ENCODE results near the gene TNS4. TPM values are rescaled to one million over a fixed set of nuclear protein-coding genes. Genes with fewer than 3 reads are reported as not detected.

The TNS4 gene
- polyA plus RNA-seq, 2 of the 4 experiments (the other 2 are of a cell fraction): 24.2 to 73.5 TPM

DNA sequence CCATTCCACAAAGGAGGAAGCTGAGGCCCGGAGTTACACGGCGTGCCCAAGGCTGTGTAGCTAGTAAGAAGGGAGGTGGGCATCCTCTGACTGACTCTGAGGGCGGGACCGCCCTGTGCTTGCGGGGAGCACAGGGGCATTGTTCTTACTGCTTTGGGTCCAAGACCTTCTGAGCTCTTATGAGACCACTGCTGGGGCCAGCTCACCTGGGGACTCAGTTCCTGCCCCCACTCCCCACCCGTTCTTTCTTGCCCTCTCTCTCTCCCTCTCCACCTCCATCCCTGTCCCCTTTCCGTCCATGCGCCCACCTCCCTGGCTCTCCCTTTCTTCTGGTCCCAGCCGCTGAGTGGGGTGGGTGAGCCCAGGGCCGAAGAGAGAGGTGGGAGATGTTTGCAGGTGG lies 44.2 kb upstream of the TNS4 start:
- no peak overlapping the region for H3K4me3 ChIP-seq
- ATAC-seq (no peak), FAIRE-seq (no peak), DNase-seq (ENCODE audit: low read depth in 1 of 2, low spot score in 1 of 2) (no peak)
- WGBS (ENCODE audit: missing lambda C conversion rate): 97% methylated on average over 11 of the region's 11 CpGs
- ChIA-PET POLR2A (no interaction called here), CTCF (interaction anchor here (0.6 to 36.6 kb wide), 4 partner anchors 8 to 94 kb away, joined by 3 to 1144 read pairs (median 574); partner anchors contain the start of gene CCR7)
- no peaks in the 10 kb centered on the region for H3K9me3 ChIP-seq
- H3K4me2 ChIP-seq: no peak overlapping the region
- TF ChIP-seq PHF8 (IDR thresholded peaks at IDR 0.05; ENCODE audit: borderline replicate concordance, low read depth) (no peak), HOXB5 (CRISPR knock-in tag; IDR thresholded peaks at IDR 0.05) (0 out of 2 replicates have a peak, but pooled peaks have one; percentile 1)
- H3K4me1 ChIP-seq: peaks cover 85% of the 10 kb centered on the region
- peak overlapping the region; percentile 95 to 99 for H3K27ac ChIP-seq

DNA sequence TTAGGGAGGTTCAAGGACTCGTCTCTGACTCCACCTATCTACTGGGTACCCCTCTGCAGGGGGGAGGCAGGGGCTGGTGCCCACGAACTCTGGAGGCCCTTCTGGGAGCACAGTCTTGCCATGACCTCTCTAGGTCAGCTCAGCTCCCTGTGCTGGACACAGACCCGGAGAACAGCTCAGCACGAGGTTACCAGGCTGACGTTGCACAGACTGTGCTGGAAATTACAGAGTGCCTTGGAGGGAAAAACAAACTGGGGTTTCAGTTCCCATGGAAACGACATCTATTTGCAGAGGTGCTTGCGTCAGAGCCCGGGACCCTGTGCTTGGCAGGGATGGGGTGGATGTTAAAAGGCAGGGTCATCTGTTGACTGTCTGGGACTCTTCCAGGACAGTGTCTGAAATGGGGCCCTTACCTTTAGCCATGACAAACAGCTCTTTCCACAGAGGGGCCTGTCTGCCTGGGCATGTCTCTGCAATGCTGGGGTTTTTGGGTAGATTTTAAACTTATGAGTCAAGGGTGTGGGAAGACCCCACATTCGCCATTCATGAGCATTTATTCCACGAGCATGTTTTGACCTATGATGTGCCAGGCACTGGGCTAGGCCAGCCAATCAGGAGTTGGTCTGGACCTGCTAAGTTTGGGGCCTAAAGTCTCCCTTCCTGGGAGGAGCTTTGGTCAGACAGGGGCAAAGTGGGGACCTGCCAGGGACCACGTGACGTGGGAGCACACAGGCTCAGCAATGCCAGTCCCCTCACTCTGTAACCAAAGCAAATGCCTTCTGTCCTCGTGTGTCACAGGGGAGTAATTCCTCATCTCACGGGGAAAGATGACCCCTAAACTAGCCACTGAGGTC lies 41.4 kb upstream of the TNS4 start:
- Histone ChIP-seq H3K9me3 (no peaks in the 10 kb centered on the region), H3K27ac (peak overlapping the region; percentile 95 to 99), H3K4me3 (no peak overlapping the region), H3K4me1 (peaks cover 71% of the 10 kb centered on the region), H3K4me2 (peak overlapping the region; percentile 48)
- 16% methylated on average over 12 of the region's 14 CpGs for WGBS (ENCODE audit: missing lambda C conversion rate)
- CTCF ChIA-PET: interaction anchor here (0.7 to 36.6 kb wide), 12 partner anchors 8 to 226 kb away, joined by 3 to 1144 read pairs (median 4); partner anchors contain the start of genes CCR7 and IGFBP4
- POLR2A ChIA-PET: interaction anchor here (0.6 to 3.3 kb wide), 29 partner anchors 9 to 1146 kb away, joined by 3 to 114 read pairs (median 7); partner anchors contain the start of genes EIF1 and IGFBP4
- peak; percentile 43 for FAIRE-seq
- peak; percentile 87 to 90 for ATAC-seq
- peak; percentile 99 to 100 for DNase-seq (ENCODE audit: low read depth in 1 of 2, low spot score in 1 of 2)
- TF ChIP-seq ZSCAN20 (CRISPR knock-in tag; IDR thresholded peaks at IDR 0.05): peak; percentile 90
- TF ChIP-seq KDM5A (IDR thresholded peaks at IDR 0.05): no peak
- TF ChIP-seq FOSL2 (IDR thresholded peaks at IDR 0.05): peak; percentile 78
- peak; percentile 98 for TF ChIP-seq FOSL2 (CRISPR knock-in tag; IDR thresholded peaks at IDR 0.05)
- peak; percentile 30; the same call in 1 of the 2 replicates for TF ChIP-seq TFCP2L1 (CRISPR knock-in tag; IDR thresholded peaks at IDR 0.05)
- peak; percentile 93 for TF ChIP-seq MYC (IDR thresholded peaks at IDR 0.05; ENCODE audit: borderline replicate concordance, low read length)
- no peak for TF ChIP-seq SREBF2 (IDR thresholded peaks at IDR 0.05)
- peak; percentile 75; the same call in 1 of the 2 replicates for TF ChIP-seq TP53 (CRISPR knock-in tag; IDR thresholded peaks at IDR 0.05)
- TF ChIP-seq, protein P1, sequence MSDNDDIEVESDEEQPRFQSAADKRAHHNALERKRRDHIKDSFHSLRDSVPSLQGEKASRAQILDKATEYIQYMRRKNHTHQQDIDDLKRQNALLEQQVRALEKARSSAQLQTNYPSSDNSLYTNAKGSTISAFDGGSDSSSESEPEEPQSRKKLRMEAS (IDR thresholded peaks at IDR 0.05): peak; percentile 97
- no peak; the same call in 2 of the 3 replicates for TF ChIP-seq NR3C1 (IDR thresholded peaks at IDR 0.05)
- peak; percentile 4 to 55; a peak in 4 of 5 replicates for TF ChIP-seq RAD21 (conservative IDR thresholded peaks at IDR 0.05 in 1 of 2, IDR thresholded peaks at IDR 0.05 in 1 of 2)
- no peak for TF ChIP-seq EHMT2 (IDR thresholded peaks at IDR 0.05; ENCODE audit: low read depth)
- TF ChIP-seq CHD4 (IDR thresholded peaks at IDR 0.05; ENCODE audit: borderline replicate concordance): no peak
- no peak for TF ChIP-seq KDM1A (IDR thresholded peaks at IDR 0.05; ENCODE audit: low read depth)
- TF ChIP-seq, protein P2, sequence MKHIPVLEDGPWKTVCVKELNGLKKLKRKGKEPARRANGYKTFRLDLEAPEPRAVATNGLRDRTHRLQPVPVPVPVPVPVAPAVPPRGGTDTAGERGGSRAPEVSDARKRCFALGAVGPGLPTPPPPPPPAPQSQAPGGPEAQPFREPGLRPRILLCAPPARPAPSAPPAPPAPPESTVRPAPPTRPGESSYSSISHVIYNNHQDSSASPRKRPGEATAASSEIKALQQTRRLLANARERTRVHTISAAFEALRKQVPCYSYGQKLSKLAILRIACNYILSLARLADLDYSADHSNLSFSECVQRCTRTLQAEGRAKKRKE (CRISPR knock-in tag; IDR thresholded peaks at IDR 0.05; ENCODE audit: low read depth): peak; percentile 99
- peak; percentile 96 for TF ChIP-seq HOXB5 (CRISPR knock-in tag; IDR thresholded peaks at IDR 0.05)
- TF ChIP-seq MAFK (IDR thresholded peaks at IDR 0.05; ENCODE audit: partially characterized antibody): peak; percentile 81
- no peak for TF ChIP-seq RCOR1 (IDR thresholded peaks at IDR 0.05; ENCODE audit: low read depth, low read length)
- TF ChIP-seq ESRRA (IDR thresholded peaks at IDR 0.05; ENCODE audit: borderline replicate concordance, low read length): 0 out of 2 replicates have a peak, but pooled peaks have one; percentile 43
- TF ChIP-seq, protein P3, sequence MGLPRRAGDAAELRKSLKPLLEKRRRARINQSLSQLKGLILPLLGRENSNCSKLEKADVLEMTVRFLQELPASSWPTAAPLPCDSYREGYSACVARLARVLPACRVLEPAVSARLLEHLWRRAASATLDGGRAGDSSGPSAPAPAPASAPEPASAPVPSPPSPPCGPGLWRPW (IDR thresholded peaks at IDR 0.05): peak; percentile 31; the same call in 1 of the 2 replicates
- TF ChIP-seq HOXB13 (CRISPR knock-in tag; IDR thresholded peaks at IDR 0.05; ENCODE audit: low read depth): peak; percentile 91
- peak; percentile 59; the same call in 1 of the 2 replicates for TF ChIP-seq FOSB (CRISPR knock-in tag; IDR thresholded peaks at IDR 0.05)
- TF ChIP-seq FOXS1 (CRISPR knock-in tag; IDR thresholded peaks at IDR 0.05): peak; percentile 75; the same call in 1 of the 2 replicates
- TF ChIP-seq, protein P4, sequence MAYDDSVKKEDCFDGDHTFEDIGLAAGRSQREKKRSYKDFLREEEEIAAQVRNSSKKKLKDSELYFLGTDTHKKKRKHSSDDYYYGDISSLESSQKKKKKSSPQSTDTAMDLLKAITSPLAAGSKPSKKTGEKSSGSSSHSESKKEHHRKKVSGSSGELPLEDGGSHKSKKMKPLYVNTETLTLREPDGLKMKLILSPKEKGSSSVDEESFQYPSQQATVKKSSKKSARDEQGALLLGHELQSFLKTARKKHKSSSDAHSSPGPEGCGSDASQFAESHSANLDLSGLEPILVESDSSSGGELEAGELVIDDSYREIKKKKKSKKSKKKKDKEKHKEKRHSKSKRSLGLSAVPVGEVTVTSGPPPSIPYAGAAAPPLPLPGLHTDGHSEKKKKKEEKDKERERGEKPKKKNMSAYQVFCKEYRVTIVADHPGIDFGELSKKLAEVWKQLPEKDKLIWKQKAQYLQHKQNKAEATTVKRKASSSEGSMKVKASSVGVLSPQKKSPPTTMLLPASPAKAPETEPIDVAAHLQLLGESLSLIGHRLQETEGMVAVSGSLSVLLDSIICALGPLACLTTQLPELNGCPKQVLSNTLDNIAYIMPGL (CRISPR knock-in tag; IDR thresholded peaks at IDR 0.05; ENCODE audit: borderline replicate concordance): no peak
- TF ChIP-seq EHF (CRISPR knock-in tag; IDR thresholded peaks at IDR 0.05): peak; percentile 84
- TF ChIP-seq CBX8 (IDR thresholded peaks at IDR 0.05): no peak
- TF ChIP-seq, protein P5, sequence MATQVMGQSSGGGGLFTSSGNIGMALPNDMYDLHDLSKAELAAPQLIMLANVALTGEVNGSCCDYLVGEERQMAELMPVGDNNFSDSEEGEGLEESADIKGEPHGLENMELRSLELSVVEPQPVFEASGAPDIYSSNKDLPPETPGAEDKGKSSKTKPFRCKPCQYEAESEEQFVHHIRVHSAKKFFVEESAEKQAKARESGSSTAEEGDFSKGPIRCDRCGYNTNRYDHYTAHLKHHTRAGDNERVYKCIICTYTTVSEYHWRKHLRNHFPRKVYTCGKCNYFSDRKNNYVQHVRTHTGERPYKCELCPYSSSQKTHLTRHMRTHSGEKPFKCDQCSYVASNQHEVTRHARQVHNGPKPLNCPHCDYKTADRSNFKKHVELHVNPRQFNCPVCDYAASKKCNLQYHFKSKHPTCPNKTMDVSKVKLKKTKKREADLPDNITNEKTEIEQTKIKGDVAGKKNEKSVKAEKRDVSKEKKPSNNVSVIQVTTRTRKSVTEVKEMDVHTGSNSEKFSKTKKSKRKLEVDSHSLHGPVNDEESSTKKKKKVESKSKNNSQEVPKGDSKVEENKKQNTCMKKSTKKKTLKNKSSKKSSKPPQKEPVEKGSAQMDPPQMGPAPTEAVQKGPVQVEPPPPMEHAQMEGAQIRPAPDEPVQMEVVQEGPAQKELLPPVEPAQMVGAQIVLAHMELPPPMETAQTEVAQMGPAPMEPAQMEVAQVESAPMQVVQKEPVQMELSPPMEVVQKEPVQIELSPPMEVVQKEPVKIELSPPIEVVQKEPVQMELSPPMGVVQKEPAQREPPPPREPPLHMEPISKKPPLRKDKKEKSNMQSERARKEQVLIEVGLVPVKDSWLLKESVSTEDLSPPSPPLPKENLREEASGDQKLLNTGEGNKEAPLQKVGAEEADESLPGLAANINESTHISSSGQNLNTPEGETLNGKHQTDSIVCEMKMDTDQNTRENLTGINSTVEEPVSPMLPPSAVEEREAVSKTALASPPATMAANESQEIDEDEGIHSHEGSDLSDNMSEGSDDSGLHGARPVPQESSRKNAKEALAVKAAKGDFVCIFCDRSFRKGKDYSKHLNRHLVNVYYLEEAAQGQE (IDR thresholded peaks at IDR 0.05): no peak
- no peak for TF ChIP-seq CBX2 (IDR thresholded peaks at IDR 0.05; ENCODE audit: borderline replicate concordance, low read depth)
